Measurements from ENCODE around the gene EAPP. TPM values are rescaled to one million over a fixed set of nuclear protein-coding genes. Genes with fewer than 3 reads are reported as not detected.
"Not testable (repeated sequence)": the region's sequence is repeated elsewhere in the genome, so short reads cannot be mapped to it uniquely, and the experiment has no call there.

EAPP gene
- total RNA-seq, 4 donors from 2014 or later: 28.8 to 52.4 (median 37.3) TPM

- WGBS, 2 donors: 2 to 3% methylated on average over 15 of the region's 15 CpGs
- TF ChIP-seq EP300 (IDR thresholded peaks at IDR 0.05) (no peak), CTCF (IDR thresholded peaks at IDR 0.05) (no peak), POLR2A (IDR thresholded peaks at IDR 0.05) (no peak)
- peaks cover 0 to 31% (median 11%) of the 10 kb centered on the region in 4 donors for H3K4me1 ChIP-seq
- peaks cover 0 to 36% (median 6%) of the 10 kb centered on the region in 3 donors for H3K36me3 ChIP-seq
- peak overlapping the region; percentile 98 to 100 (median 98) for H3K27ac ChIP-seq
- no peaks in the 10 kb centered on the region for H3K9me3 ChIP-seq
- peak overlapping the region; percentile 74 to 98 (median 91) for H3K4me3 ChIP-seq
- H3K27me3 ChIP-seq: no peaks in the 10 kb centered on the region
- no peak for DNase-seq (ENCODE audit: low spot score in 2 of 2)
These were observed 562 bp downstream of the EAPP start for GRCh38 chr14:34538871-34539406.

GRCh38 chr14:34538096-34538495 lies 1.4 kb downstream of the EAPP start:
- peak overlapping the region; percentile 74 to 98 (median 91) for H3K4me3 ChIP-seq
- H3K27me3 ChIP-seq; H3K9me3 ChIP-seq; DNase-seq (ENCODE audit: low spot score in 2 of 2): not testable (repeated sequence)
- WGBS, 2 donors: 61 to 68% methylated on average over 6 of the region's 6 CpGs
- peaks cover 0 to 31% (median 11%) of the 10 kb centered on the region in 4 donors for H3K4me1 ChIP-seq
- H3K36me3 ChIP-seq: peaks cover 0 to 45% (median 6%) of the 10 kb centered on the region in 3 donors
- peak overlapping the region in 3 of 4 donors; percentile 98 to 100 (median 99) for H3K27ac ChIP-seq

- peaks cover 0 to 31% (median 11%) of the 10 kb centered on the region in 4 donors for H3K4me1 ChIP-seq
- TF ChIP-seq POLR2A (IDR thresholded peaks at IDR 0.05) (no peak), CTCF (IDR thresholded peaks at IDR 0.05) (no peak), EP300 (IDR thresholded peaks at IDR 0.05) (no peak)
- 83 to 87% methylated on average over 4 of the region's 4 CpGs for WGBS, 2 donors
- H3K9me3 ChIP-seq: no peaks in the 10 kb centered on the region
- H3K27ac ChIP-seq: peak overlapping the region in 2 of 4 donors; percentile 98 to 100
- no peak for DNase-seq (ENCODE audit: low spot score in 2 of 2)
- H3K27me3 ChIP-seq: no peaks in the 10 kb centered on the region
- peaks cover 0 to 49% (median 8%) of the 10 kb centered on the region in 3 donors for H3K36me3 ChIP-seq
- H3K4me3 ChIP-seq: peak overlapping the region in 2 of 4 donors; percentile 97 to 98
These were observed 1.9 kb downstream of the EAPP start for GRCh38 chr14:34537677-34538009.

GRCh38 chr14:34536951-34537676 lies 2.4 kb downstream of the EAPP start:
- Histone ChIP-seq H3K27ac (peak overlapping the region in 1 of 4 donors; percentile 100), H3K36me3 (peaks cover 0 to 55% (median 10%) of the 10 kb centered on the region in 3 donors)
- TF ChIP-seq CTCF (IDR thresholded peaks at IDR 0.05) (no peak), EP300 (IDR thresholded peaks at IDR 0.05) (no peak), POLR2A (IDR thresholded peaks at IDR 0.05) (no peak)

GRCh38 chr14:34527591-34527990 lies 11.9 kb downstream of the EAPP start:
- Histone ChIP-seq H3K36me3 (peaks cover 4 to 98% (median 63%) of the 10 kb centered on the region in 3 donors), H3K9me3 (no peaks in the 10 kb centered on the region), H3K4me1 (no peaks in the 10 kb centered on the region), H3K27ac (no peak overlapping the region), H3K27me3 (no peaks in the 10 kb centered on the region), H3K4me3 (no peak overlapping the region)
- DNase-seq (ENCODE audit: low spot score in 2 of 2): no peak
- TF ChIP-seq CTCF (IDR thresholded peaks at IDR 0.05): no peak
- TF ChIP-seq POLR2A (IDR thresholded peaks at IDR 0.05): no peak
- TF ChIP-seq EP300 (IDR thresholded peaks at IDR 0.05): no peak
- WGBS, 2 donors: 68 to 83% methylated on average over 1 of the region's 1 CpG

More at GRCh38 chr14:34536951-34537676, 2.4 kb downstream of the EAPP start:
- DNase-seq (ENCODE audit: low spot score in 2 of 2): no peak
- no peak overlapping the region for H3K4me3 ChIP-seq
- H3K4me1 ChIP-seq: peaks cover 0 to 31% (median 11%) of the 10 kb centered on the region in 4 donors
- H3K27me3 ChIP-seq: no peaks in the 10 kb centered on the region
- WGBS, 2 donors: 81 to 86% methylated on average over 4 of the region's 4 CpGs
- no peaks in the 10 kb centered on the region for H3K9me3 ChIP-seq

GRCh38 chr14:34524216-34524615 lies 15.3 kb downstream of the EAPP start:
- H3K36me3 ChIP-seq: peaks cover 11 to 98% (median 61%) of the 10 kb centered on the region in 3 donors
- not testable (repeated sequence) for H3K4me3 ChIP-seq; H3K27me3 ChIP-seq; H3K27ac ChIP-seq; DNase-seq (ENCODE audit: low spot score in 2 of 2); H3K4me1 ChIP-seq; H3K9me3 ChIP-seq
- 94 to 97% methylated on average over 8 of the region's 8 CpGs for WGBS, 2 donors
